Right lobe of liver (tissue), 4 donors: Measurements from ENCODE around the gene MARCHF10.

Experiments
- POLR2A ChIP-seq: fragments of 450-650 bp; IDR thresholded peaks from one replicate; pipeline ENCODE4 v1.6.1; 2017; ENCODE audit warnings: antibody characterized with exemption, mild to moderate bottlenecking
- TF ChIP-seq, protein P1 (sequence below), 4 donors: fragments of 200-600 bp in 3 of 4; fragments of 450-650 bp in 1 of 4; IDR thresholded peaks; one replicate each; pipeline versions ENCODE4 v1.5.1 to v1.8.0; 2016 to 2022; ENCODE audit warnings: antibody characterized with exemption in 4 of 4, mild to moderate bottlenecking in 2 of 4
- donor health status: DM: no; HTN: no; CAD: no.
- donor health status: DM: no; HTN: no; CAD: no.
- donor health status: DM: no; HTN: yes; CAD: no.

DNA sequence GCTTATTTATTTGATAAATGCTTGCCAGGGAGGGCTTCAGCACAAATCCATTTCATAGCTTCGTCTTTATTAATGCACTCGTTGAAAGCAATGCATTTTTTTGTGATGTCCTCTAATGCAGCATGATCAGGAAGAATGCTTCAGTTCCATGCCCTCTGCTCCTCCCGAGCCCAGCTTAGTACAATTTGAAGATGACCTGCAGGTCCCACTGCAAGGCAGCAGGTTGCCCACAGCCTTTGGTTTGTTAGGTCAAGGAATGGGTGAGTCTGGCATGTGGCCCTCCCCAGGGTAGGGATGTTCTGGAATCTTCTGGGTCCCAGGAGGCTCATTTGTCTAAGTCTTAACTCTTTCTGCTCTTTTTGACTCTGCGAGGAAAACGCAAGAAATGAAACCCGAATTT lies 49.4 kb upstream of the MARCHF10 start:
- TF ChIP-seq, protein P1, sequence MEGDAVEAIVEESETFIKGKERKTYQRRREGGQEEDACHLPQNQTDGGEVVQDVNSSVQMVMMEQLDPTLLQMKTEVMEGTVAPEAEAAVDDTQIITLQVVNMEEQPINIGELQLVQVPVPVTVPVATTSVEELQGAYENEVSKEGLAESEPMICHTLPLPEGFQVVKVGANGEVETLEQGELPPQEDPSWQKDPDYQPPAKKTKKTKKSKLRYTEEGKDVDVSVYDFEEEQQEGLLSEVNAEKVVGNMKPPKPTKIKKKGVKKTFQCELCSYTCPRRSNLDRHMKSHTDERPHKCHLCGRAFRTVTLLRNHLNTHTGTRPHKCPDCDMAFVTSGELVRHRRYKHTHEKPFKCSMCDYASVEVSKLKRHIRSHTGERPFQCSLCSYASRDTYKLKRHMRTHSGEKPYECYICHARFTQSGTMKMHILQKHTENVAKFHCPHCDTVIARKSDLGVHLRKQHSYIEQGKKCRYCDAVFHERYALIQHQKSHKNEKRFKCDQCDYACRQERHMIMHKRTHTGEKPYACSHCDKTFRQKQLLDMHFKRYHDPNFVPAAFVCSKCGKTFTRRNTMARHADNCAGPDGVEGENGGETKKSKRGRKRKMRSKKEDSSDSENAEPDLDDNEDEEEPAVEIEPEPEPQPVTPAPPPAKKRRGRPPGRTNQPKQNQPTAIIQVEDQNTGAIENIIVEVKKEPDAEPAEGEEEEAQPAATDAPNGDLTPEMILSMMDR (IDR thresholded peaks at IDR 0.05), result no peak
- no peak for TF ChIP-seq POLR2A
